RWPE2 (cell line): ENCODE measurements around the gene OBSCN.

ENCODE experiments used
- ATAC-seq: fragments of 200-7000 bp; cut with Tn5 transposase; 3 replicates; pipeline ENCODE4 v1.9.1; 2021; ENCODE audit warnings: low read depth
- DNase-seq: peaks from one replicate; pipeline ENCODE4 v3.0.0-alpha.2; 2020; ENCODE audit warnings: low spot score
- H3K27ac ChIP-seq: fragments of 450-650 bp; 2 replicates; pipeline ENCODE4 v1.5.1; 2017; ENCODE audit warnings: mild to moderate bottlenecking; ENCODE audit not compliant: poor library complexity, severe bottlenecking
- H3K27me3 ChIP-seq: fragments of 250-450 bp; sonication (Bioruptor Pico); 2 replicates; pipeline ENCODE4 v1.5.1; 2021; ENCODE audit warnings: mild to moderate bottlenecking, moderate library complexity; ENCODE audit not compliant: insufficient read depth, poor library complexity, severe bottlenecking
- H3K36me3 ChIP-seq: fragments of 250-450 bp; sonication (Bioruptor Pico); 2 replicates; pipeline ENCODE4 v1.5.1; 2020; ENCODE audit warnings: low read depth, mild to moderate bottlenecking, moderate library complexity
- H3K4me1 ChIP-seq: fragments of 250-450 bp; sonication (Bioruptor Pico); 2 replicates; pipeline ENCODE4 v1.5.1; 2021; ENCODE audit warnings: mild to moderate bottlenecking, moderate library complexity; ENCODE audit not compliant: insufficient read depth, poor library complexity, severe bottlenecking
- H3K4me3 ChIP-seq: fragments of 250-450 bp; sonication (Bioruptor Pico); 2 replicates; pipeline ENCODE4 v1.5.1; 2021; ENCODE audit warnings: mild to moderate bottlenecking, moderate library complexity; ENCODE audit not compliant: severe bottlenecking
- H3K9me3 ChIP-seq: fragments of 250-450 bp; sonication (Bioruptor Pico); 2 replicates; pipeline ENCODE4 v1.5.1; 2021; ENCODE audit warnings: mild to moderate bottlenecking, moderate library complexity; ENCODE audit not compliant: severe bottlenecking
- TF ChIP-seq, protein P1 (sequence below): fragments of 450-650 bp; IDR thresholded peaks from one replicate; pipeline ENCODE4 v1.5.1; 2017; ENCODE audit warnings: mild to moderate bottlenecking, moderate library complexity; ENCODE audit not compliant: poor library complexity, severe bottlenecking

OBSCN gene

DNA sequence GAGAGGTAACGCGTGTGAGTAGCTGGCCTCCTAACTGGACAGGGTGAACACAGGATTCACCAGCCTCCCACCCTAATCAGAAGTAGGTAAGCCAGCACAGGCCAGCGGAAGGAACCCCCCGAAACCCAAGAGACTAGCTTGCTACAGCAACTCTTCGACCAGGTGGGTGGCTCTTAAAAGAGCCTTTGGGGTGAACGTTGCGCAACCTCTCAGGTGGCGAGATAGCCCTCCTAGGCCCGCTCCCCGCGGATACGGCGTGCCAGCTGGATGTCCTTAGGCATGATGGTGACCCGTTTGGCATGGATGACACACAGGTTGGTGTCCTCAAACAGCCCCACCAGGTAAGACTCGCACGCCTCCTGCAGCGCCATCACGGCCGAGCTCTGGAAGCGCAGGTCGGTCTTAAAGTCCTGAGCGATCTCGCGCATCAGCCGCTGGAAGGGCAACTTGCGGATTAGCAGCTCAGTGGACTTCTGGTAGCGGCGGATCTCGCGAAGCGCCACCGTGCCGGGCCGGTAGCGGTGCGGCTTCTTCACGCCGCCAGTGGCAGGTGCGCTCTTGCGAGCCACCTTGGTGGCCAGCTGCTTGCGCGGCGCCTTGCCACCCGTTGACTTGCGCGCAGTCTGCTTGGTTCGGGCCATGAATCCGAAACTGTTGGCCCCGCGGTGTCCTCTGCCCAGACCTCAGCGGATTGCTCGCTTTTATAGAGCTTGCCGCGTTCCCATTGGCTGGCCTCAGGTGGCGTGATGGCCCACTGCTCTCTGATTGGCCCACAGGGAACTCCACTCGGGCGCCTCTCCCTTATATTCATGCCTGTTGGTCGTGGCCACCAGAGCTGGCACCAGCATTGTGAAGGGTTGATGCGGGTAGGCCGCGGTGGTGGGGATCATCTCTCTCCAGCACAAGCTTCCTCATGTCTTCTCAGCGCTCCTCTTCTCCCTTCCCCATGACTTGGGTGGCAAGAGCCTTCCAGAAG lies 217.1 kb downstream of the OBSCN start:
- ATAC-seq (no peak), DNase-seq (no peak)
- TF ChIP-seq, protein P1, sequence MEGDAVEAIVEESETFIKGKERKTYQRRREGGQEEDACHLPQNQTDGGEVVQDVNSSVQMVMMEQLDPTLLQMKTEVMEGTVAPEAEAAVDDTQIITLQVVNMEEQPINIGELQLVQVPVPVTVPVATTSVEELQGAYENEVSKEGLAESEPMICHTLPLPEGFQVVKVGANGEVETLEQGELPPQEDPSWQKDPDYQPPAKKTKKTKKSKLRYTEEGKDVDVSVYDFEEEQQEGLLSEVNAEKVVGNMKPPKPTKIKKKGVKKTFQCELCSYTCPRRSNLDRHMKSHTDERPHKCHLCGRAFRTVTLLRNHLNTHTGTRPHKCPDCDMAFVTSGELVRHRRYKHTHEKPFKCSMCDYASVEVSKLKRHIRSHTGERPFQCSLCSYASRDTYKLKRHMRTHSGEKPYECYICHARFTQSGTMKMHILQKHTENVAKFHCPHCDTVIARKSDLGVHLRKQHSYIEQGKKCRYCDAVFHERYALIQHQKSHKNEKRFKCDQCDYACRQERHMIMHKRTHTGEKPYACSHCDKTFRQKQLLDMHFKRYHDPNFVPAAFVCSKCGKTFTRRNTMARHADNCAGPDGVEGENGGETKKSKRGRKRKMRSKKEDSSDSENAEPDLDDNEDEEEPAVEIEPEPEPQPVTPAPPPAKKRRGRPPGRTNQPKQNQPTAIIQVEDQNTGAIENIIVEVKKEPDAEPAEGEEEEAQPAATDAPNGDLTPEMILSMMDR = no peak
- no peaks in the 10 kb centered on the region for H3K27me3 ChIP-seq
- no peaks in the 10 kb centered on the region for H3K9me3 ChIP-seq
- H3K36me3 ChIP-seq = no peaks in the 10 kb centered on the region
- H3K4me3 ChIP-seq = no peak overlapping the region
- no peak overlapping the region for H3K27ac ChIP-seq
- H3K4me1 ChIP-seq = no peaks in the 10 kb centered on the region

DNA sequence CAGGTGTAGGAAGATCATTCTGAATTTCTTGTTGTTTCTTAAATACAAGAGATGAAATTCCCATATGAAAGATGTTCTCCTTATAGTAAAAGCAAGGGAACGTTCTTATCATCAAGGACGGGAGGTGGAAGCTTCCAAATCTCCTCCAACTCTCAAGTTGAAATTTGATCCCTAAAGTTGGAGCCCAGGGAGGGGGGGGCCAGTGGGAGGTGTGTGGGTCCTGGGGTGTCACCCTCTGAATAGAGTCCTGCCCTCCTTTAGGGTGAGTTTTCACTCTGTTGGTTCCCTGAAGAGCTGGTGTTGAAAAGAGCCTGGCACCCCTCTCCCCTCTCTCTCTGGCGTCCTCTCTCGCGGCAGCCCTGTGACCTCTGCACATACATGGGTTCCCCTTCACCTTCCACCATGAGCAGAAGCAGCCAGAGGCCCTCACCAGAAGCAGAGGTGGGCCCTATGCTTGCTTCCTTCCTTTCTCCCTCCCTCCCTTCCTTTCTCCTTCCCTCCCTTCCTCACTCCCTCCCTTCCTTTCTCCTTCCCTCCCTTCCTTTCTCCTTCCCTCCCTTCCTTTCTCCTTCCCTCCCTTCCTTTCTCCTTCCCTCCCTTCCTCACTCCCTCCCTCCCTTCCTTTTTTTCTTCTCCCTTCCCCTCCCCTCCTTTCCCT lies 218.8 kb downstream of the OBSCN start:
- ATAC-seq (no peak), DNase-seq (no peak)
- Histone ChIP-seq H3K9me3 (no peaks in the 10 kb centered on the region), H3K4me3 (no peak overlapping the region), H3K27ac (no peak overlapping the region), H3K27me3 (no peaks in the 10 kb centered on the region), H3K36me3 (no peaks in the 10 kb centered on the region), H3K4me1 (no peaks in the 10 kb centered on the region)
- TF ChIP-seq, protein P1 = no peak

DNA sequence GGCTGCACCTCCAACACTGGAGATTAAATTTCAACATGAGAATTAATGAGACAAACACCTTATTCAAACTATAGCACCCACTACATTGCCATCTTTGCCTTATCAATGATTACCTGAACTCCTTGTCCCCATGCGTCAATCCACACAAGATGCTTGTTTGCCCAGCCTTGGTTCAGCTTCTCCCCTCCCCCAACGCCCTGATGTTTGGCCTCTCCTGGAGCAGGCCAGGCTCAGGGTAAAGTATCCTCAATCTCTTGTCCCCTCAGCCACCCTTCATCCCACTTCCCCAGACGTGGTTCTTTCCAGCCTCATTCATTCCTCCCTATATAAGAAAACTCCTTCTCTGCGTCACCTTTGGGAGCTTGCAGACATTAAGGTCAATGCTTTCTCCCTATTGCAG lies 220.6 kb downstream of the OBSCN start:
- TF ChIP-seq, protein P1 = no peak
- H3K27ac ChIP-seq = no peak overlapping the region
- H3K4me3 ChIP-seq = no peak overlapping the region
- no peaks in the 10 kb centered on the region for H3K4me1 ChIP-seq
- DNase-seq = no peak
- no peaks in the 10 kb centered on the region for H3K36me3 ChIP-seq
- no peaks in the 10 kb centered on the region for H3K27me3 ChIP-seq
- no peaks in the 10 kb centered on the region for H3K9me3 ChIP-seq
- ATAC-seq = no peak
